GM12878 (cell line): ENCODE results near the gene WSCD2.

Experiments used
- HCFC1 ChIP-seq: fragments of 150-350 bp; IDR thresholded peaks from 2 replicates; pipeline ENCODE4 v1.6.1; 2014; ENCODE audit warnings: low read length
- NBN ChIP-seq: fragments of 450-650 bp; IDR thresholded peaks from 2 replicates; pipeline ENCODE4 v1.6.1; 2016
- POLR2A ChIP-seq: IDR thresholded peaks from 2 replicates; pipeline ENCODE4 v1.6.1; 2011; ENCODE audit warnings: low read depth, mild to moderate bottlenecking, low read length

DNA sequence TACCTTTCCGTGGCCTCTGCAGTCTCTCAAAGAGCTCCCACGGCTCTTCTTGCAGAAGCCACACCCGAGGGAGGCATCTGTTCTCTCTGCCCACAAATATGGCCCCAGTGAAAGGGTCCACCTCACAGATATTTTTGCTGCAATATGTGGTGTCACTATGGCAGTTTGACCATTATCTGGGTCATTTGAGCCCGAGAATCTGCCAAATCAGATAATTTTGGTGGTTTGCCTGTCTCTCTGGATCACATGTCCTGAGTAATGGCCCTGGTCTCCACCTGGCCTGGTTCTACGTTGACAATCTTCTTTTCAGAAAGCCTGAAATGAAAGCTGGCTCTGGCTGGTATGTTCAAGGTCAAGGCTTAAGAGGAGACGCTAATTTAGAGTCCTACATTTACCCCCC, 5.7 kb upstream of the WSCD2 start:
- TF ChIP-seq POLR2A, result no peak
- TF ChIP-seq HCFC1, result no peak
- no peak for TF ChIP-seq NBN
